GM06990 (cell line): ENCODE data around the gene STC2.

Experiments
- DNase-seq: peaks from one replicate; pipeline ENCODE4 v3.0.0-alpha.2; 2011; ENCODE audit not compliant: insufficient read length; ENCODE audit errors: extremely low read depth
- H3K27me3 ChIP-seq: replicated peaks from 2 replicates; pipeline ENCODE4 v1.6.0; 2011; ENCODE audit warnings: low read length; ENCODE audit not compliant: control insufficient read depth, insufficient read depth
- H3K36me3 ChIP-seq: 2 replicates; pipeline ENCODE4 v1.5.1; 2011; ENCODE audit warnings: low read length; ENCODE audit not compliant: control insufficient read depth, insufficient read depth
- H3K4me3 ChIP-seq: replicated peaks from 2 replicates; pipeline ENCODE4 v1.5.1; 2011; ENCODE audit warnings: low read depth, mild to moderate bottlenecking, control low read depth, low read length
- TF ChIP-seq, protein P1 (sequence below): IDR thresholded peaks from 2 replicates; pipeline ENCODE4 v1.5.1; 2011; ENCODE audit warnings: low read length, control low read depth, mild to moderate bottlenecking, inconsistent platforms; ENCODE audit not compliant: insufficient read depth, poor library complexity, severe bottlenecking

STC2 gene

DNA sequence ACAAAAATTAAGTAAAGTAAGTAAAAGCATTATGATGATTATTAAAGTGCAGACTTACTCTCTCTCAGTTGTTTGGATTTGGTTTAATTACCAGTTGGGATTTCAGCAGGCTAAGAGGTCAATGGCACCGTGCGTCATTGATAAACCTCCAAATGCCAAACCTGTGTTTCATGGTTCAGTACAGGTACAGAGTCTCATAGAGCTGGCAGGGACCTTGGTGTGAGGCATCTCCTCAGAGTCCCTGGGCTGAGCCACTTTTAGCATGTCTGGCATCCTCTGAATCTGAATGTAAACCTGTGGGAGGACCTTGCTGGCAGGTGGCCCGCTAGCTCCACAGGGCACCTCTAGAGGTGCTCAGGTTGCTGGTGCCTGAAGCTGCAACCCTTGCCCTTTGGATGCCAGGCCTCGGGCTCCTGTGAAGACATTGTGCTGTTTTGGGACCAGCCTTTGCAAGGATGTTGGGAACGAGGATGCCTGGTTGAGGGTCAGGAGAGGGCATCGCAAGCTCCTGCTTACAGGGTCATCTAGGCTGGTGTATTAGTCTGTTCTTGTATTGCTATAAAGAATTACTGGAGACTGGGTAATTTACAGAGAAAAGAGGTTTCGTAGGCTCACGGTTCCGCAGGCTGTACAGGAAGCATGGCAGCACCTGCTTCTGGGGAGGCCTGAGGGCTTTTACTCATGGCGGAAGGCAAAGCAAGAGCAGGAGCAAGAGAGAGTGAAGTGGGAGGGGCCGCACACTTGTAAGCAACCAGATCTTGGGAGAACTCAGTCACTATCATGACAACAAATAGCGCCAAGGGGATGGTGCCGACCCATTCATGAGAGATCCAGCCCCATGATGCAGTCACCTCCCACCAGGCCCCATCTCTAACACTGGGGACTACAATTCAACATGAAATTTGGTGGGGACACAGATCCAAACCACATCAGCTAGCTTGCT lies 14.9 kb upstream of the STC2 start:
- Histone ChIP-seq H3K4me3 (no peak overlapping the region), H3K27me3 (no peaks in the 10 kb centered on the region), H3K36me3 (no peaks in the 10 kb centered on the region)
- DNase-seq = no peak
- TF ChIP-seq, protein P1, sequence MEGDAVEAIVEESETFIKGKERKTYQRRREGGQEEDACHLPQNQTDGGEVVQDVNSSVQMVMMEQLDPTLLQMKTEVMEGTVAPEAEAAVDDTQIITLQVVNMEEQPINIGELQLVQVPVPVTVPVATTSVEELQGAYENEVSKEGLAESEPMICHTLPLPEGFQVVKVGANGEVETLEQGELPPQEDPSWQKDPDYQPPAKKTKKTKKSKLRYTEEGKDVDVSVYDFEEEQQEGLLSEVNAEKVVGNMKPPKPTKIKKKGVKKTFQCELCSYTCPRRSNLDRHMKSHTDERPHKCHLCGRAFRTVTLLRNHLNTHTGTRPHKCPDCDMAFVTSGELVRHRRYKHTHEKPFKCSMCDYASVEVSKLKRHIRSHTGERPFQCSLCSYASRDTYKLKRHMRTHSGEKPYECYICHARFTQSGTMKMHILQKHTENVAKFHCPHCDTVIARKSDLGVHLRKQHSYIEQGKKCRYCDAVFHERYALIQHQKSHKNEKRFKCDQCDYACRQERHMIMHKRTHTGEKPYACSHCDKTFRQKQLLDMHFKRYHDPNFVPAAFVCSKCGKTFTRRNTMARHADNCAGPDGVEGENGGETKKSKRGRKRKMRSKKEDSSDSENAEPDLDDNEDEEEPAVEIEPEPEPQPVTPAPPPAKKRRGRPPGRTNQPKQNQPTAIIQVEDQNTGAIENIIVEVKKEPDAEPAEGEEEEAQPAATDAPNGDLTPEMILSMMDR = no peak

DNA sequence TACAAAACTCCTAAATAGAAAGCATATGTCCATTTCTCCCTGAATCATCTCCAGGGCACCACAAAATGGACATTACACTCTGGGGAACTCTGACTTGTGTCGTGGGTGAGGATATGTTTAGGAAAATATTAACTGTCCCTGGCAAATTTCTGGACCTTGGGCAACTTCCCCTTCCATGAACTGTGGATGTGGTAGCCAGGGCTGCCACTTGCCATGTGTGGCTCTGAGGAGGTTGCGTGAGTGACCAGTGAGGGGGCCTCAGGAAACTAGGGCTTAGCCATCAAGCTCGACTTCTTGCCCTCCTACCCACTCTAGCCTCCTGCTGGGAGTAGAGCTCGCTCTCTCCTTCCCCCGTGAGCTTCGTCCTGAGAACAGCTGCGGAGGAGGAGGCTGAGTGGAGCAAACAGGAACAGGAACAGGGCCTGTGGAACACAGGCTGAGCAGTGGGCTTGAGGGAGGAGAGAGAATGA lies 13.8 kb upstream of the STC2 start:
- no peaks in the 10 kb centered on the region for H3K27me3 ChIP-seq
- DNase-seq = no peak
- H3K36me3 ChIP-seq = no peaks in the 10 kb centered on the region
- TF ChIP-seq, protein P1 = no peak
- H3K4me3 ChIP-seq = no peak overlapping the region

DNA sequence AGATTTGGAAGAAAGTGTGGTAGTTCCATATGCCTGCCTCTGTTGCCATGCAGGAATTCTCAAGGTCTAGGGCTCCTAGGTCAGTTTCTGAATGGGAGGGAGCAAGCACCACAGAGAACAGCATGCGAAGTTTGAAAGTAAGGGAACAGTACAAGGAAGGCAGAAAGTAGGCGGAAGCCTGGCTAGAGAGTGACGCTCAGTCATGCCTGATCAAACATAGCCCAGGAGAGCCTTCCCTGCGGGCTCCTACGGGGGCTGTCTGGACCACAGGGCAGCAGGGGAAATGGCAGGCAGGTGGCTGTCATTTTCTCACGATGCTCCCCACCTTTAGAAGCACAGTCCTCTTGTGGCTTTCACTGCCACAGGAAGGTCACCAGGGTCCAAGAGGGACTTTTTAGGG lies 12.8 kb upstream of the STC2 start:
- no peaks in the 10 kb centered on the region for H3K27me3 ChIP-seq
- no peak for DNase-seq
- TF ChIP-seq, protein P1 = no peak
- no peak overlapping the region for H3K4me3 ChIP-seq
- H3K36me3 ChIP-seq = no peaks in the 10 kb centered on the region

DNA sequence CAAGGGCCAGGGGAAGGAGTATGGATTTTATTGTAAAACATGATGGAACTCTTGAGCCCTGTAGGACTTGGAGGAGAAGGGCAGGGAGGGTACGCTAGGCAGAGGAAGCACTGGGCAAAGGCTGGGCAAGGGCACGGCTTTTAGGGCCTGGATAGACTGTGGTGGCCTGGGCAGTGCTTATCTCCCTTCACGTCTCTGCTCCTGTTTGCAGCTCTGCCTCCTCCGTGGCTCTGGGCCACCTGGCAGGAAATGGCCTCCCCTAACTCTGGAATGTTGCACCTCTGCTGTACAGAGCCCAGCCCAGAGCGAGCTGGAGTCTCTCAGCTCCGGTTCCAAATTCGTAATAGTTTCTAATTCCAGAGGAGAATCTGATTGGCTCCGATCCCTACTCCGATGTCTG lies 12.2 kb upstream of the STC2 start:
- DNase-seq = no peak
- TF ChIP-seq, protein P1 = no peak
- Histone ChIP-seq H3K36me3 (no peaks in the 10 kb centered on the region), H3K4me3 (no peak overlapping the region), H3K27me3 (no peaks in the 10 kb centered on the region)

DNA sequence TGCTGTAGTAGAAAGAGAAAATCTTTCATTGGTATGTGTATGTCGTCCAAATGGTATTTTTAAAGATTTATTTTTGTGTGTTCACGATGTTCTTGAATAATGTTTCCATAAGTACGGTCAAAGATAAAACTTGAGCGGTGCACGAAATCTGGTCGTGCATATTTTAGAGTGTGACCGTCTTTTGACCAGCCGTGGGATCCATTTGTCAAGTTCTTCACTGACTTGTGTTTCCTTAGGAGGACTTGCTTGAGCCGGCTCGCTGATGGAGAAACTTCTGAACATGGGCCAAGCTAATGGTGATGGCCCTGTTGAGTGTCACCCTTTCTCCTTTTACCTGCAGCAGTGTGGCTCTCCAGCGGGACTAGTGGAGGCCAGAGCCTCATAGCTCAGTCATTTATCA lies 11.1 kb upstream of the STC2 start:
- no peak overlapping the region for H3K4me3 ChIP-seq
- no peak for DNase-seq
- TF ChIP-seq, protein P1 = no peak
- no peaks in the 10 kb centered on the region for H3K27me3 ChIP-seq
- no peaks in the 10 kb centered on the region for H3K36me3 ChIP-seq
